SK-N-MC (cell line): ENCODE results near the gene LRWD1.
A peak's percentile ranks its signal among the peaks of the same experiment; 100 is the strongest.

Source experiments
- DNase-seq: peaks from one replicate; pipeline ENCODE4 v3.0.0-alpha.2; 2011; ENCODE audit warnings: low read depth, low spot score
- H3K27ac ChIP-seq: fragments of 200-600 bp; sonication (generic); 2 replicates; pipeline ENCODE4 v1.5.1; 2016; ENCODE audit warnings: mixed run types
- H3K36me3 ChIP-seq: fragments of 200-600 bp; sonication (generic); 2 replicates; pipeline ENCODE4 v1.6.1; 2017; ENCODE audit warnings: antibody characterized with exemption, low read length, mixed read lengths; ENCODE audit not compliant: insufficient read depth
- H3K4me3 ChIP-seq: fragments of 200-600 bp; sonication (generic); 2 replicates; pipeline ENCODE4 v1.5.1; 2016
- H3K9ac ChIP-seq: fragments of 200-600 bp; sonication (generic); 2 replicates; pipeline ENCODE4 v1.8.0; 2017; ENCODE audit warnings: mixed run types, mixed read lengths; ENCODE audit not compliant: insufficient read length
- H3K9me3 ChIP-seq: fragments of 200-600 bp; sonication (generic); 2 replicates; pipeline ENCODE4 v1.6.1; 2017; ENCODE audit warnings: low read depth, mild to moderate bottlenecking, antibody characterized with exemption, low read length, moderate library complexity, mixed read lengths
- EZH2 ChIP-seq: fragments of 200-600 bp; sonication (generic); IDR thresholded peaks from one replicate; pipeline ENCODE4 v1.6.1; 2017; ENCODE audit warnings: antibody characterized with exemption
- FOXP2 ChIP-seq: optimal IDR thresholded peaks from 2 replicates; pipeline ENCODE3; 2011; ENCODE audit warnings: mild to moderate bottlenecking, moderate library complexity; ENCODE audit not compliant: insufficient read depth; ENCODE audit errors: extremely low read length, control extremely low read depth
- POLR2AphosphoS5 ChIP-seq: IDR thresholded peaks from 2 replicates; pipeline ENCODE4 v1.6.1; 2012; ENCODE audit warnings: mild to moderate bottlenecking, low read depth, low read length, borderline replicate concordance

The LRWD1 gene

DNA sequence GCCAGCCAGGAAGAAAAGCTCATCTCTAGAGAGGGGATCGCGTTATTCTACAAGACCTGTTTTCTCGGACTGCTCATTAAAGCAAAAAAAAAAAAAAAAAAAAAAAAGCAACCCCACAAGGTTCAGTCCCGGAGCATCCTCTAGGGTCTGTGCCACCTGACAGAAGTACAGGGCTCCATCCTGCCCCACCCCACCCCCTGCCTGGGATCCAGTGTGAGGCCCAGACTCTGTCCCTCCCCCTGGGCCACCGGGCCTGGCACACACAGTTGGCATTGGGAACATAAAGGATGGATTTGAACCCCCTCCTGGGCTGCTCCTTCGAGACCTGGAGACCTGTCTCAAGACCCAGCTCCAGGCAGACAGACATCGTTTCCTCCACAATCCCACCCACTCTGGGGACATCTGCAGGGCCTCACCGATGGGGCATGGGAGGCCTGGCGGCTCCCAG, 30.7 kb upstream of the LRWD1 start:
- no peak for DNase-seq
- Histone ChIP-seq H3K9me3 (no peaks in the 10 kb centered on the region), H3K4me3 (peak overlapping the region; percentile 75), H3K9ac (no peak overlapping the region), H3K36me3 (no peaks in the 10 kb centered on the region; the same call in 1 of the 2 replicates), H3K27ac (no peak overlapping the region)
- TF ChIP-seq POLR2AphosphoS5 = no peak
- TF ChIP-seq FOXP2 = no peak
- TF ChIP-seq EZH2 = no peak

- no peaks in the 10 kb centered on the region; the same call in 1 of the 2 replicates for H3K36me3 ChIP-seq
- H3K27ac ChIP-seq = no peak overlapping the region
- TF ChIP-seq FOXP2 (no peak), POLR2AphosphoS5 (no peak), EZH2 (no peak)
- H3K9me3 ChIP-seq = no peaks in the 10 kb centered on the region
- DNase-seq = no peak
- no peak overlapping the region for H3K9ac ChIP-seq
- no peak overlapping the region for H3K4me3 ChIP-seq
Measured at GRCh38 chr7:102436118-102436517, 28.7 kb upstream of the LRWD1 start.

- H3K27ac ChIP-seq = no peak overlapping the region
- no peak for TF ChIP-seq EZH2
- no peak for TF ChIP-seq FOXP2
- no peak for TF ChIP-seq POLR2AphosphoS5
- H3K4me3 ChIP-seq = no peak overlapping the region
- H3K9me3 ChIP-seq = no peaks in the 10 kb centered on the region
- no peak overlapping the region for H3K9ac ChIP-seq
- H3K36me3 ChIP-seq = no peaks in the 10 kb centered on the region; the same call in 1 of the 2 replicates
- no peak for DNase-seq
Measured at GRCh38 chr7:102439963-102440795, 24.6 kb upstream of the LRWD1 start.

GRCh38 chr7:102444961-102445673, 19.7 kb upstream of the LRWD1 start:
- no peak for DNase-seq
- TF ChIP-seq EZH2 (no peak), POLR2AphosphoS5 (no peak), FOXP2 (no peak)
- Histone ChIP-seq H3K4me3 (no peak overlapping the region), H3K9me3 (no peaks in the 10 kb centered on the region), H3K9ac (no peak overlapping the region), H3K27ac (no peak overlapping the region), H3K36me3 (no peaks in the 10 kb centered on the region; the same call in 1 of the 2 replicates)

DNA sequence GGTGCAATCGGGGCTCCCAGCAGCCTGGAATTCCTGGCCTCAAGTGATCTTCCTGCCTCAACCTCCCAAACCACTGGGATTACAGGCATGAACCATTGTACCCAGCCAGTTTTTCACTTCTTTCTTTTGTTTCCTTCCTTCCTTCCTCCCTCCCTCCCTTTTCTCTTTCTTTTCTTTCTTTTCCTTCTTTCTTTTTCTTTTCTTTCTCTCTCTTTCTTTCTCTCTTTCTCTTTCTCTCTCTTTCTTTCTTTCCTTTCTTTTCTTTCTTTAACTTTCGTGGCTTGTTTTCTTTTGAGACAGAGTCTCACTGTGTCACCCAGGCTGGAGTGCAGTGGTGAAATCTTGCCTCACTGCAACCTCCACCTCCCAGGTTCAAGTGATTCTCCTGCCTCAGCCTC, 19.1 kb upstream of the LRWD1 start:
- H3K36me3 ChIP-seq = no peaks in the 10 kb centered on the region; the same call in 1 of the 2 replicates
- H3K4me3 ChIP-seq = no peak overlapping the region
- H3K9me3 ChIP-seq = no peaks in the 10 kb centered on the region
- DNase-seq = no peak
- no peak overlapping the region for H3K27ac ChIP-seq
- TF ChIP-seq FOXP2 (no peak), EZH2 (no peak), POLR2AphosphoS5 (no peak)
- no peak overlapping the region for H3K9ac ChIP-seq

DNA sequence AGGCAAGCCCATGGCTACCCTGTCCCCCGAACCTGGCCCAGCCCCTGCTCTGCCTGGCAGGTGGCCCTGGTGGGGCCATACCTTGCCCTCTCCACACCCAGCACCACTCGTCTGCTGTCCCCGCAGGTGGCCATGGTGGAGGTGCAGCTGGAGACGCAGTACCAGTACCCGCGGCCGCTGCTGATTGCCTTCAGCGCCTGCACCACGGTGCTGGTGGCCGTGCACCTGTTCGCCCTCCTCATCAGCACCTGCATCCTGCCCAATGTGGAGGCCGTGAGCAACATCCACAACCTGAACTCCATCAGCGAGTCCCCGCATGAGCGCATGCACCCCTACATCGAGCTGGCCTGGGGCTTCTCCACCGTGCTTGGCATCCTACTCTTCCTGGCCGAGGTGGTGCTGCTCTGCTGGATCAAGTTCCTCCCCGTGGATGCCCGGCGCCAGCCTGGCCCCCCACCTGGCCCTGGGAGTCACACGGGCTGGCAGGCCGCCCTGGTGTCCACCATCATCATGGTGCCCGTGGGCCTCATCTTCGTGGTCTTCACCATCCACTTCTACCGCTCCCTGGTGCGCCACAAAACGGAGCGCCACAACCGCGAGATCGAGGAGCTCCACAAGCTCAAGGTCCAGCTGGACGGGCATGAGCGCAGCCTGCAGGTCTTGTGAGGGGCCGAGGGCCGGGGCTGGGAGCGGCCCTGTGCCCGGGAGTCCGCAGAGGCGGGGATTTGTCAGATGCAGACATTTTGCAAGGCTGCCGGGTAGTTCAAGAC, 18.2 kb upstream of the LRWD1 start:
- H3K27ac ChIP-seq = no peak overlapping the region
- no peaks in the 10 kb centered on the region for H3K9me3 ChIP-seq
- TF ChIP-seq POLR2AphosphoS5 = no peak
- H3K36me3 ChIP-seq = no peaks in the 10 kb centered on the region; the same call in 1 of the 2 replicates
- H3K4me3 ChIP-seq = no peak overlapping the region
- no peak overlapping the region for H3K9ac ChIP-seq
- DNase-seq = no peak

GRCh38 chr7:102447311-102447710, 17.5 kb upstream of the LRWD1 start:
- Histone ChIP-seq H3K9ac (no peak overlapping the region), H3K9me3 (no peaks in the 10 kb centered on the region), H3K27ac (no peak overlapping the region), H3K4me3 (no peak overlapping the region), H3K36me3 (no peaks in the 10 kb centered on the region; the same call in 1 of the 2 replicates)
- TF ChIP-seq POLR2AphosphoS5 (no peak), EZH2 (no peak), FOXP2 (no peak)
- no peak for DNase-seq

DNA sequence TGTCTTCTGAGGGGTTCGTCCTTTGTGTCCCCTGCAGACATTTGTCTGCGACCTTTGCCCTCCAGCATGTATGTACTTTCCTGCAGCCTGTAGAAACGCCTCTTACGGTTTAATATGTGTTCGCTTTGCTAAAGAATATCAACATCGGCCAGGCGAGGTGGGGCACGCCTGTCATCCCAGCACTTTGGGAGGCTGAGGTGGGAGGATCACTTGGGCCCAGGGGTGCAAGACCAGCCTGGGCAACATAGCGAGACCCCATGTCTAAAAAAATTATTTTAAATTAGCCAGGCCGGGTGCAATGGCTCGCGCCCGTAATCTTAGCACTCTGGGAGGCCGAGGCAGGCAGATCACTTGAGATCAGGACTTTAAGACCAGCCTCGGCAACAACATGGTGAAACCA, 15.6 kb upstream of the LRWD1 start:
- DNase-seq = no peak
- Histone ChIP-seq H3K27ac (no peak overlapping the region), H3K36me3 (no peaks in the 10 kb centered on the region; the same call in 1 of the 2 replicates), H3K9ac (no peak overlapping the region), H3K4me3 (no peak overlapping the region), H3K9me3 (no peaks in the 10 kb centered on the region)
- TF ChIP-seq POLR2AphosphoS5 (no peak), EZH2 (no peak), FOXP2 (no peak)
